Activated naive CD4-positive, alpha-beta T cell treated with anti-CD3 and anti-CD28 coated beads, Interleukin-2, amount 10 ng/mL, durations not matched to agents 7 days and 5 days (primary cell): ENCODE measurements around the gene TMEM181.
A peak's percentile ranks its signal among the peaks of the same experiment; 100 is the strongest.

ENCODE experiments used
- CTCF ChIA-PET: fragments of 350-600 bp; sonication (Branson Sonifier 250); formaldehyde crosslinking; loops from one replicate; lab custom pipeline; 2021; ENCODE audit warnings: antibody characterized with exemption; lab: Charles Lee
- DNase-seq: peaks from one replicate; pipeline ENCODE4 v3.0.0-alpha.2; 2020
- H3K27ac Mint-ChIP-seq: one replicate; pipeline ENCODE4 v1.8.0; 2021; ENCODE audit warnings: mild to moderate bottlenecking, moderate library complexity, mixed read lengths
- H3K27me3 Mint-ChIP-seq: one replicate; pipeline ENCODE4 v1.8.0; 2021; ENCODE audit warnings: mild to moderate bottlenecking, mixed read lengths
- H3K36me3 Mint-ChIP-seq: one replicate; pipeline ENCODE4 v1.8.0; 2021; ENCODE audit warnings: mixed read lengths
- H3K4me1 Mint-ChIP-seq: one replicate; pipeline ENCODE4 v1.8.0; 2021; ENCODE audit warnings: mixed read lengths
- H3K4me3 Mint-ChIP-seq: one replicate; pipeline ENCODE4 v1.8.0; 2021; ENCODE audit warnings: mild to moderate bottlenecking, moderate library complexity, mixed read lengths
- H3K9me3 Mint-ChIP-seq: one replicate; pipeline ENCODE4 v1.8.0; 2021; ENCODE audit warnings: mixed read lengths

Gene TMEM181

GRCh38 chr6:158561938-158562337 is 2.0 kb downstream of the TMEM181 start:
- CTCF ChIA-PET, result no interaction called here
- peak overlapping the region; percentile 96 for H3K4me3 Mint-ChIP-seq
- H3K27ac Mint-ChIP-seq, result peak overlapping the region; percentile 94
- DNase-seq, result no peak
- H3K27me3 Mint-ChIP-seq, result peaks cover 8% of the 10 kb centered on the region
- H3K9me3 Mint-ChIP-seq, result no peaks in the 10 kb centered on the region
- peaks cover 66% of the 10 kb centered on the region for H3K4me1 Mint-ChIP-seq
- H3K36me3 Mint-ChIP-seq, result peaks cover 31% of the 10 kb centered on the region

GRCh38 chr6:158564243-158565121 is 4.6 kb downstream of the TMEM181 start:
- Mint-ChIP-seq H3K27ac (peak overlapping the region; percentile 87), H3K4me3 (peak overlapping the region; percentile 36), H3K4me1 (peaks cover 84% of the 10 kb centered on the region), H3K36me3 (peaks cover 44% of the 10 kb centered on the region), H3K27me3 (no peaks in the 10 kb centered on the region), H3K9me3 (no peaks in the 10 kb centered on the region)
- CTCF ChIA-PET, result interaction anchor here (1.1 kb wide), 1 partner anchor 406 kb away, joined by 3 read pairs; no protein-coding TSS in a partner anchor
- peak; percentile 32 for DNase-seq

- peak overlapping the region; percentile 87 for H3K27ac Mint-ChIP-seq
- CTCF ChIA-PET, result no interaction called here
- no peak for DNase-seq
Observed at GRCh38 chr6:158565122-158565429, 5.2 kb downstream of the TMEM181 start.

GRCh38 chr6:158565482-158566040 is 5.7 kb downstream of the TMEM181 start:
- no peaks in the 10 kb centered on the region for H3K9me3 Mint-ChIP-seq
- peak overlapping the region; percentile 87 for H3K27ac Mint-ChIP-seq
- no peak for DNase-seq
- no peak overlapping the region for H3K4me3 Mint-ChIP-seq
- peaks cover 91% of the 10 kb centered on the region for H3K4me1 Mint-ChIP-seq
- CTCF ChIA-PET, result no interaction called here
- H3K27me3 Mint-ChIP-seq, result no peaks in the 10 kb centered on the region
- peaks cover 51% of the 10 kb centered on the region for H3K36me3 Mint-ChIP-seq

More at GRCh38 chr6:158565122-158565429, 5.2 kb downstream of the TMEM181 start:
- H3K36me3 Mint-ChIP-seq, result peaks cover 49% of the 10 kb centered on the region
- H3K9me3 Mint-ChIP-seq, result no peaks in the 10 kb centered on the region
- no peaks in the 10 kb centered on the region for H3K27me3 Mint-ChIP-seq
- peak overlapping the region; percentile 24 for H3K4me3 Mint-ChIP-seq
- peaks cover 88% of the 10 kb centered on the region for H3K4me1 Mint-ChIP-seq

GRCh38 chr6:158566207-158566818 is 6.4 kb downstream of the TMEM181 start:
- Mint-ChIP-seq H3K9me3 (no peaks in the 10 kb centered on the region), H3K4me1 (peaks cover 86% of the 10 kb centered on the region), H3K4me3 (no peak overlapping the region), H3K27me3 (no peaks in the 10 kb centered on the region), H3K27ac (peak overlapping the region; percentile 97), H3K36me3 (peaks cover 49% of the 10 kb centered on the region)
- no peak for DNase-seq
- CTCF ChIA-PET, result no interaction called here

GRCh38 chr6:158567152-158567551 is 7.3 kb downstream of the TMEM181 start:
- Mint-ChIP-seq H3K4me3 (no peak overlapping the region), H3K4me1 (peaks cover 83% of the 10 kb centered on the region), H3K27me3 (no peaks in the 10 kb centered on the region), H3K9me3 (no peaks in the 10 kb centered on the region), H3K36me3 (peaks cover 49% of the 10 kb centered on the region), H3K27ac (peak overlapping the region; percentile 97)
- CTCF ChIA-PET, result interaction anchor here (1.1 kb wide), 1 partner anchor 346 kb away, joined by 3 read pairs; no protein-coding TSS in a partner anchor
- no peak for DNase-seq

- Mint-ChIP-seq H3K27me3 (no peaks in the 10 kb centered on the region), H3K9me3 (no peaks in the 10 kb centered on the region), H3K4me1 (peaks cover 82% of the 10 kb centered on the region), H3K4me3 (peak overlapping the region; percentile 60), H3K36me3 (peaks cover 53% of the 10 kb centered on the region), H3K27ac (peak overlapping the region; percentile 97)
- CTCF ChIA-PET, result interaction anchor here (1.1 to 1.5 kb wide), 2 partner anchors 49 to 347 kb away, joined by 3 to 4 read pairs; no protein-coding TSS in a partner anchor
- DNase-seq, result peak; percentile 47
Observed at GRCh38 chr6:158567871-158568401, 8.0 kb downstream of the TMEM181 start.

- Mint-ChIP-seq H3K4me1 (peaks cover 80% of the 10 kb centered on the region), H3K27me3 (no peaks in the 10 kb centered on the region), H3K36me3 (peaks cover 56% of the 10 kb centered on the region), H3K27ac (peak overlapping the region; percentile 97), H3K9me3 (no peaks in the 10 kb centered on the region), H3K4me3 (peak overlapping the region; percentile 60)
- DNase-seq, result no peak
- CTCF ChIA-PET, result interaction anchor here (1.5 kb wide), 1 partner anchor 49 kb away, joined by 4 read pairs; no protein-coding TSS in a partner anchor
Observed at GRCh38 chr6:158568549-158568948, 8.7 kb downstream of the TMEM181 start.

- Mint-ChIP-seq H3K36me3 (peaks cover 58% of the 10 kb centered on the region), H3K27ac (peak overlapping the region; percentile 97), H3K4me3 (no peak overlapping the region), H3K4me1 (peaks cover 75% of the 10 kb centered on the region), H3K9me3 (no peaks in the 10 kb centered on the region), H3K27me3 (no peaks in the 10 kb centered on the region)
- no peak for DNase-seq
- CTCF ChIA-PET, result interaction anchor here (1.5 kb wide), 1 partner anchor 50 kb away, joined by 4 read pairs; no protein-coding TSS in a partner anchor
Observed at GRCh38 chr6:158569036-158569435, 9.1 kb downstream of the TMEM181 start.

- no peaks in the 10 kb centered on the region for H3K27me3 Mint-ChIP-seq
- DNase-seq, result no peak
- CTCF ChIA-PET, result interaction anchor here (0.7 kb wide), 1 partner anchor 237 kb away, joined by 5 read pairs; no protein-coding TSS in a partner anchor
- no peak overlapping the region for H3K27ac Mint-ChIP-seq
- no peaks in the 10 kb centered on the region for H3K9me3 Mint-ChIP-seq
- no peak overlapping the region for H3K4me3 Mint-ChIP-seq
- peaks cover 72% of the 10 kb centered on the region for H3K4me1 Mint-ChIP-seq
- peaks cover 58% of the 10 kb centered on the region for H3K36me3 Mint-ChIP-seq
Observed at GRCh38 chr6:158570681-158570962, 10.7 kb downstream of the TMEM181 start.

GRCh38 chr6:158571826-158572652 is 12.1 kb downstream of the TMEM181 start:
- Mint-ChIP-seq H3K9me3 (peaks cover under 1% of the 10 kb centered on the region), H3K36me3 (peaks cover 60% of the 10 kb centered on the region), H3K27me3 (no peaks in the 10 kb centered on the region), H3K4me1 (peaks cover 65% of the 10 kb centered on the region), H3K27ac (peak overlapping the region; percentile 64), H3K4me3 (no peak overlapping the region)
- no peak for DNase-seq
- CTCF ChIA-PET, result no interaction called here

- DNase-seq, result no peak
- no peaks in the 10 kb centered on the region for H3K27me3 Mint-ChIP-seq
- peaks cover 61% of the 10 kb centered on the region for H3K4me1 Mint-ChIP-seq
- H3K9me3 Mint-ChIP-seq, result peaks cover 5% of the 10 kb centered on the region
- peaks cover 60% of the 10 kb centered on the region for H3K36me3 Mint-ChIP-seq
- H3K27ac Mint-ChIP-seq, result peak overlapping the region; percentile 64
- H3K4me3 Mint-ChIP-seq, result no peak overlapping the region
- CTCF ChIA-PET, result no interaction called here
Observed at GRCh38 chr6:158572653-158573541, 13.0 kb downstream of the TMEM181 start.

GRCh38 chr6:158573542-158573931 is 13.6 kb downstream of the TMEM181 start:
- DNase-seq, result no peak
- CTCF ChIA-PET, result no interaction called here
- Mint-ChIP-seq H3K36me3 (peaks cover 65% of the 10 kb centered on the region), H3K4me3 (no peak overlapping the region), H3K9me3 (peaks cover 5% of the 10 kb centered on the region), H3K4me1 (peaks cover 55% of the 10 kb centered on the region), H3K27ac (no peak overlapping the region), H3K27me3 (no peaks in the 10 kb centered on the region)
